Pons (tissue), 1 donor: ENCODE measurements around the gene C4BPB.
"Not testable (repeated sequence)": the region's sequence is repeated elsewhere in the genome, so short reads cannot be mapped to it uniquely, and the experiment has no call there.

ENCODE experiments used
- DNase-seq: peaks from one replicate; pipeline ENCODE4 v3.0.0-alpha.2; 2016; ENCODE audit warnings: low spot score

The C4BPB gene, protein sequence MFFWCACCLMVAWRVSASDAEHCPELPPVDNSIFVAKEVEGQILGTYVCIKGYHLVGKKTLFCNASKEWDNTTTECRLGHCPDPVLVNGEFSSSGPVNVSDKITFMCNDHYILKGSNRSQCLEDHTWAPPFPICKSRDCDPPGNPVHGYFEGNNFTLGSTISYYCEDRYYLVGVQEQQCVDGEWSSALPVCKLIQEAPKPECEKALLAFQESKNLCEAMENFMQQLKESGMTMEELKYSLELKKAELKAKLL

DNA sequence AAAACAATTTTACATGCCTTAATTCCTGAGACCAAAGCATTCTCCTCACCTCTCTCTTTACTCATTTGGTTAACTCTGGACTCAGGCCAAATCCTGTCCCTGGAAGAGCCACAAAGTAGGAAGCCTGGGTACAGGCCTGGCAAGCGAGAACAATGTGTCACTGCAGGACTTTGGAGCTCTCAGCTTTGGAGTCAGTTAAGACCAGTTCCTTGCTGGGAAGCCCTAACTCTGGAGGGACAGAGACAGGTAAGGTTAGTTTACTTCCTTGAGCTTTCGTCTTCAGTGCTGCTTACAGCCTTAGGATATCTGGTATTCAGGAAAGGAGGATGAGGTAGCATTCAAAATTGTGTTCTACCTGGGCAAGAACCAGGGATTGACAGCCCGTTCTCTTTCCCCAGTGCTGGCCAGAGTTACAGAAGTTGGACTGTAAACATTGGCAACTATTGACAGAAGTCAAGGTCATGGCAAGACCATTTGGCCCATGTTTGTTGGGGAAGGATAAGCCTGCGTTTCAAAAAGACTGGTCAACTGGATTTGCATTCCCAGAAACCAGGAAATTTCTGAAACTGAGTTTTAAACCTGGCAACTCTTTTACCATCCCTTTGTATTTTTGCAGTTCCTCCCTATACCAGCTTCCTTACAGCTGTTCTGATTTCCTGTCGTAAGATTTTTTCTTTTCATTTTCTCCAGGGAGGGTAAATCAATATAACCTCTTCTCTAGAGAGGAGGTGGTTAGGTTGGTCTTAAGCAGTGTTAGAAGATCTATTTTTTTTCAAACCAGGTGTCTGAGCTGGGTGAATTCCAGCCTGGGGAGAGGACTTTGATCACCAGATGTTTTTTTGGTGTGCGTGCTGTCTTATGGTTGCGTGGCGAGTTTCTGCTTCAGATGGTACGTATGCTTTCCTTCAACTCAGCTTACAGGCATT lies at the start of gene C4BPB:
Gene C4BPB (plus strand): TSS at position 160 of the 926 bp plus-strand sequence. CDS start 672 bp downstream, at position 832.
- no peak for DNase-seq

DNA sequence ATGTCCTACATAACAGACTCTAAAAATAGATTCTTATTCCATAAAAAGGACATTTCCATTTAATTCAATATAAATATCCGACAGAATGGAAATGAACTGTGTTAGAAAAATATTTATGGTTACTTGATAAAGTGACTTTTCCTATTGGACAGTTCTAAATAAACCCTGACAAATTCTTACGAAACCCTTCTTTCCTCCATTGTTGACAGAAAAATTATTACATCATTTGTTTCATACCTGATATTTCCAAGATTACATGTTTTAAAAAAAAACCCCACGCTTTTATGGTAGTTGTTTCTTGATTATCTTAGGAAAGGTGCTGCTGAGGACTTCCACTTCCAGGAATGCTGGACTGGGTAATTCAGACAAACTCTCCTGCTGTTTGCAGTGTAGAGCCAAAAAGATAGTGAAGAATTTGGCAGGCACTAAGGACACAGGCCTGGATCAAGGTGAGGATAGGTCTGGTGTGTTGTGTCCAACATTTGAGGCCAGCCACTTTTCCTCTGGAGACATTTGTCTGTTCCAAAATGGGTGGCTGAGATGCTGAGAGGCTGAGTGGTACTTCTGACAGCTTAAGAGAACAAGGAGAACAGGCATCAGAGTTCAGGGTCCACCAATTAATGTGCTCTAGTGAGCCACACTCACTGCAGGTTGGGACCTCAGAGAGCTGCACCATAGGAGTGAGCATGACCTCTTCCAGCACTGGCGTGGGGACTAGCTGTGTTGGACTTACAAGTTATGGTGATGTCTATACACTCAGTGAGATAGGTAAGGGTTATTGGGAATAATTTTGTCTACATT lies 49.1 kb upstream of the C4BPB start:
- no peak for DNase-seq

DNA sequence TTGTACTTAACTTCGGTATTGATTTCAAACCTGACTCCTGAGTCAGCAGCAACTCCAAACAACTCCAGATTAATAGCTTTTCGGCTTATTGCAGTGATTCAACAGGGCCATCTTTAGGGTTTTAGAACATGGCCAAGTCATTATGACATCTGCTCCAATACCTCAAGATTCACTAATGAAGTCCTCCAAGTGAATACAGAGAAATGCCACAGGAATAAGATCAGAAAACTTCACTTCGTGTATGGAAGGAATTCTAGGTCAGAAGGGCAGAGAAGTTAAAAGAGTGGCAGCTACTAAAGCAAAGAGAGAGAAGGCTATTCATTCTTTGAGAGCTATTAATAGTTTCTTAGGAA lies 48.5 kb upstream of the C4BPB start:
- DNase-seq = no peak

DNA sequence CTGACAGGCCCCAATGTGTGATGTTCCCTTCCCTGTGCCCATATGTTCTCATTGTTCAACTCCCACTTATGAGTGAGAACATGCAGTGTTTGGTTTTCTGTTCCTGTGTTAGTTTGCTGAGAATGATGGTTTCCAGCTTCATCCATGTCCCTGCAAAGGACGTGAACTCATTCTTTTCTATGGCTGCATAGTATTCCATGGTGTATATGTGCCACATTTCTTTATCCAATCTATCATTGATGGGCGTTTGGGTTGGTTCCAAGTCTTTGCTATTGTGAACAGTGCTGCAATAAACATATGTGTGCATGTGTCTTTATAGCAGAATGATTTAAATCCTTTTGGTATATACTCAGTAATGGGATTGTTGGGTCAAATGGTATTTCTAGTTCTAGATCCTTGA lies 47.3 kb upstream of the C4BPB start:
- not testable (repeated sequence) for DNase-seq

DNA sequence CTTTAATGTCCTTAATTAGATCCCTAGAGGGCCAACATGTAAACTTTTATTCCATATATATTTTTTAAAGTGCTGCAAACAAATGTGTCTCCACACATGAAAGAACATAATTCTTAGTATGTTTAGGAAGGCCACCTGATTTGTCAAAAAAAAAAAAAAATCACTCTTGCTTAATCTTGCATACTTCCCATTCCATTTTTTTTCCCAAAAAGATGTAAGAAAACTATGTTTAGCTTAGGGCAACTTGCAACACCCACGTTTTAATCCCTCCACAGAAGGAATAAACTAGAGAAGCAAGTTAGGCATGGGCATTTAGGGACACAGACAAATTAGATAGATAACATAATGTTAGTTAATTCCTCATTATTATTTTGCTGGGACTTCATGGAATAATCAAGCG lies 43.2 kb upstream of the C4BPB start:
- no peak for DNase-seq

DNA sequence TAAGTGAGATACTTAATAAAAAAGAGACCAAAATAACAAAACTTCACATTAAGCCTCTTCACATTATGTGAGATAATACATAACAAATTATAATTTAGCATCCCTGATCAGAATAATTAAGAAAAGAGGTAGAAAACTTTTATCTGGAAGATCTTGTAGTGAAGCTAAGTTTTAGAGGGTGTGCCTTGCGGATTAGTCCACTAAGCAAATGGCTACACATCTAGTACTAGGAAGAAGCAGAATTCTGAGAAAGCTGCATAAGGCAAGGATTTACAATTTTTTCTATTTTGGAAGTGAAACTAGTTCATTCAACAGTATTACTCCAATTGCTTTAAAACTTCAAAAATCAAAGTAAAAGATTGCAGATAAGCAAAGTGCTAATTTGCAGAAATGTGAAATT lies 41.2 kb upstream of the C4BPB start:
- no peak for DNase-seq

DNA sequence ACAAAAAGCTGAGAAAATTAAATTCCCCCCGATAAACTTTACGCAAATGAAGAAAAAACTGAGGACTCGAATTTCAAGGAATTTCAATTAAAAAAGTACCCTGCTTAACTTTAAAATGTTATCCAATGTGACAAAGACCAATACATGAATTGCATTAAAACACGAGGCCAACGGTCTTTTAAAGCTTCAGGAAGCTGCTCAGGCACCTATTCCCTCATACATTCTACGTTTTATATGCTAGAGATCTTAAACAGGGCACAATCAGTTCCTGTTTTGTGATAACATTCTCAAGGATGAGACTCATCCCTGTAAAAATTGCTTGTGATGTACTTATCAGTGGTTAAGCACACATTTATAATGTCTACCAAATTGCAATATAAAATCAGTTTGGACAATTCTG lies 40.6 kb upstream of the C4BPB start:
- DNase-seq = no peak

DNA sequence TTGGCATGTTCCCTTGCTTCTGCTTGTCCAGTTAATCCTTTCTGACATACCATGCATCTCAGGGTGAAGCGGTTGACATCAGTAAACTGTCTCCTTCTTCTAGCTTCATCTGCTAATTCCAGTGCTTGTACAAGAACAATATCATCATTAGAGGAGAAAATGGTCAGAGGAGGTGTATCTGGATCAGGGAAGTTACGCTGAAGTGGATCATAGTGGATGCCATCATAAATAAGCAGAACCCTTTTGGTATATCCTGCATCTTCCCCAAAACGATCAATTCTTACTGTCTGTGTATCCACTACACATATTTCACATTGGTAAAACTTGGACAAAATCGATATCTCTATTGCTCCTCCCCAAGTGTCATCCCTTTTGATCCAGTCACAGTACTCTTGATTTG lies 39.6 kb upstream of the C4BPB start:
- no peak for DNase-seq

DNA sequence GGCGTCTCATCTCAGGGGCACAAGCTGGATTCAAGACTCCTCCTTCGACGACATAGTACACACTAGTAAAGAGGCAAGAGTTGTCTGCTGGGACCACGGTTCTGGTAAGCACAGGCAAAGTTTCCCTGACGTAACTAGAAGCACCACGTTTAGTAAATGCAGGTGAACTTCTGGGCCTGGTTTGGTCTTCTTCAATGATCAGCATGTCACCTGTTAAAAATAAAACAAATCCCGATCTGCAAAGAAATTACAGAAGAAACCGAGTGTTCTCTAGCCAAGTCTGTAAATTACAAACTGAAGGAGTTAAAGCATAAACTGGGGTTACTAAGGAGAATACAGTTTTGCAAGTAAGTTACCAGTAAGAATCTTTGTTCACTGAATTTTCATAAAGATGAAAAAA lies 39.1 kb upstream of the C4BPB start:
- DNase-seq = no peak

DNA sequence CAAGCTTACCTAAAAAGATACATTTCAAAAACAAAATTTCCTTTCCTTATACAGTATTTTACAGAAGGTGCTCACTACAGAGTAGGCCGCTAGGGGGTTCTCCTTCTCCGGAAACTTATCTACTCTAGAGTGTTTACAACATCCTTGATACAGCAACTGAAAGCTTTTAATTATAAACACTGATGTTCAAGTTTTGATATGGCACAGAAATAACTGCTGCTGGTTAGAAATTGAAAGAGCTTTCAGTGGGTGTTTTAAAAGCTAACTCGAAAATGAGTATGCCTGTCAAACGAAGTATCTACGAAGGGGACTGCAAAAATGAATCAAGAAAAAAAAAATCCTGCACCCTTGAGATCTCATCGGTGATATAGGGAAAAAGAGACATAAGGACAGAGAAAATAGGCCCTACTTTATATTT lies 38.7 kb upstream of the C4BPB start:
- peak; percentile 85 for DNase-seq

DNA sequence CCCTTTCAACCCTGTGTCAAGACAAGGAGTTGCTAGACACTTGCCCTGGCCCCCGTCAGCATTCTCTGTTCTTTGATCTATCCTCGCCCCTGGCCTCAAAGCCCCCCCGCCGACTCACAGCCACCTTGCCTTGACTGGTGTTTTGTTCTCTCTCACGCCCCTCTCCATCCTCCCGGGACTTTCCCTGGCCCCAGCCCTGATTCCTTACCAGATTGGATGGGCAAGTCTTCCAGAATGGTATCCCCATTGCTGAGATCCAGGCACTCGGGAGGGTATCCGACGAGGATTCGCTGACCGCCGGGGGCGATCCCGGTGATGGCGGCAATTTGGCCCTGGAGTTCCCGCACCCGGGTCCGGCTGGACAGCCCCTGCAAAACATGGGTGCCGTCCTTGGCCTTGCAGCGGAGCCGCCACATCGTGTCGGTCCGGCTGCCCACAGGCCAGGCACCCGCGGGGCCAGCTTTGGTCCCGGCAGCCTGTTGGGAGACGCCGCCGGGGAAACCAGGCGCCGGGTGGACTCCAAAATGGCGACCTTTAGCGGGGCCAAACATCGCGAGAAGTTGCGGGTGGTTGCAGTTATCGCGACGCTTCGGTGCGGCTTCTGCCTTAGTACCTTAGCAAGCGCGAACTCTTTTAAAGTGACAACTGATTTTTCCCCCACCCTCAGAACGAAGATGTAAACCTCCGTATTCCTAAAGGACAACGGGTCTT lies 38.0 kb upstream of the C4BPB start:
- DNase-seq = peak; percentile 82

DNA sequence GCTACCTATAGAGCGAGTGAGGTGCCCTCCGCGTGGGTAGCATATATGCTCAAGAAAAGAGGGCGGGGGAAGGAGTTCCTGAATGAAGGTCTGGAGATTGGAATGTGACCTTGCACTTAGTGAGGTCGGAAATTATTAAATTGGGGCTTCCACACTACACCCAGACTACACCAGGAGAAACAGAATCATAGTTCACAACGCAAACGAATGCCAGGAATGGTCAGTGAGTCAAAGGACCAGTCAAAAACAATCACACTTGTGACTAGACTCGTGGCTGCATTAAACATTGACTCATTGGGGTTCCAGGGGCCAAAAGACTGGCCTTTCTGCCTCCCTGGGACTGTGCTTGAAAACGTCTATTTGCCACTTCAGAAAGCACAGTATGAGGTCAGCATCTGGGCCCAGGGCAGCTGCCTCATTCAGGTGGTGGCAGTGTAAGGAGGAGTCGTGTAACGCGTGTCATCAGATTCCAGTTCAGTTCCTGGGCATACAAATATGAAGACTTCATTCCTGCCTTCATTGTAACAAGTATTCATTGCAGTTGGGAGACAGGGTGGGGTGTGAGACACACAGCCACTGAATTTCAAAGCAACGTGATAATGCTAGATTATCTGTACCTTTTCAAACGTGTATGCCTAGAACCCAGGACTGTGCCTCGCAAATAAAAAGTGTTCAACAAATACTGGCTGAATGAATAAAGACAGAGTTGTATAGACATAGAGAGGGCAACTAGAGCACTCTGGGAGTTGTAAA lies 37.3 kb upstream of the C4BPB start, which contains the start of gene YOD1:
Gene YOD1 (minus strand): TSS at position 18 of the 753 bp plus-strand sequence. CDS start 178 bp downstream, outside the sequence.
- peak; percentile 76 for DNase-seq

DNA sequence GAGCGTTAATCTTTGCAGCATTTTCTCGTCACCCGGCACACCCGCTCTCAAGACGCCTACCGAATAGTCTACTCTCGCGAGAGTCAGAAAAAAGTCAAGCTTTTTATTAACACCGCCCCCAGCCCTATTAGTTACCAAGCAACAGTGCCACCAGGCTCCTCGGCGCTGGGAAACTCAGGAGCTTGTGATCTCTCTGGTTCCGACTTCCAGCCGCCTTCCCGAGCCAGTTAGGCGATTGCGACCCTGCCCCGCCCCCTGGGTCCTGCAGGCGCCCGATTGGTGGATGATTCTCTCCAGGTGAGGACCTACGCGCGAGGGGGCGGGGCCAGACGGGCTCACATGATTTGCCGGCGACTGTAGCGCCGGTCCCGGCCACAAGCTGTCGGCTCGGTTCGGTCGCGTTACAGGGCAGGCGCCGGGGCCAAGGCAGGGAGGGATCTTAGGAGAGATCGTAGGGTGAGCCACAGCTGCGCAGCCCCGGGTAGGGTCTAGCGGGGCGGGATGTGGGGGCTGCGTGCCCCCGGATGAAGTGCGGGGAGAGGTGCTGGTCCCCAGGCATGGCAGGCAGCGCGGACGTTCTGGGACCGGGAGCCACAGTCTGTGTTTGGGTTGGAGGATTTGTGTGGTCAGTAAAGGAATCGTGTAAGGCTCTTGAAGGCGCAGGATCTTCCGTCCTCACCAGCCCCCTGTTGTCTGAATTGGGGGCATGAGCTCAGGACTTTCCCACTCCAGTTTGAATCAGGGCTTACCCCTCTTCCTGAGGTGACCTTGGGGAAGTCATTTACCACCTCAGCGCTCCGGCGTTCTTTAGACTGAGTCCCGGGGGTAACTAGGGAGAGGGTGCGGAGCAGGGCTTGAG lies 35.5 kb upstream of the C4BPB start, which contains the start of gene PFKFB2:
Gene PFKFB2 (plus strand): TSS at position 365 of the 859 bp plus-strand sequence. CDS start 1,443 bp downstream, outside the sequence.
- DNase-seq = peak; percentile 97

DNA sequence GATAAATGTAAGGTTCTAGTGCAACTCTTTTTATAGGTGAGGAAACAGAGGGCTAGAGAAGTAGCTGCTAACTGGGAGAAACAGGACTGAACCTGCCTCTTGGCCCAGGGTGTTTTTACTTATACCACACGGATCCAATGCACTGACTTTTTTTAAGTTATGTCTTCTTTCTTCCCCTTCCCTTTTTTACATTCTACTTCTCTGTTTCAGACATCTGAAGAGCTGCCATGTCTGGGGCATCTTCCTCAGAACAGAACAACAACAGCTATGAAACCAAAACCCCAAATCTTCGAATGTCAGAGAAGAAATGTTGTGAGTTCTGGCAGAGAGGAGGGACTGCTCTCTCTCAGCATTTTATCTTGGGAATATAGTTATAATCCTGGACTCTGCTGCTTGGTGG lies 34.2 kb upstream of the C4BPB start:
- peak; percentile 47 for DNase-seq

DNA sequence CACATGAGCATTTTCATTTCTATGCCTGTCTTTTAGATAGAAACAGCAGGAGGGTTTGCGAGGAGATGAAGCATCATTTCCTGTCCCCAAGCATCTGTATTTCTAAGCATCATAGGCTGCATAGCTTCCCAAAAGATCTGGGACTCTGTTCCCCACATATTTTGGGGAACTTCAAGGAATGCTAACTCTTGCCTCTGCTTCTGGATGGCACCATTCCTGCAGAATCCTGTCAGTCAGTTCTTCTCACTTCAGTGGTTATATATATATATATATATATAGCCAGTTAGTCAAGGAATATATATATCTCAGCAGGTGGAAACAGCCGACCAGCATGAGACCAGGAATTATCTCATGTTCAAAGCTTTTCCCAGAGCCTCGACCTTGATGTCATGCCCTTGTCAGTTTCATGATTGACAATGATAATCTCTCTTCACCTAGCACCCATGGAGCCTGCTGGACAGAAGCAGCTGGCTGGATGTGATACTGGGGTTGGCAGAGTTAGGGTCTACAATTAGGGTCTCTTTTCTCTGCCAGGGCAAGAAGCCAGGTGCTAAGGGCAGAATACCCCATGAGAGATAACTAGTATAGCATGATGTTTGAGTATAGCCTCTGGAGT lies 33.2 kb upstream of the C4BPB start:
- DNase-seq = no peak

DNA sequence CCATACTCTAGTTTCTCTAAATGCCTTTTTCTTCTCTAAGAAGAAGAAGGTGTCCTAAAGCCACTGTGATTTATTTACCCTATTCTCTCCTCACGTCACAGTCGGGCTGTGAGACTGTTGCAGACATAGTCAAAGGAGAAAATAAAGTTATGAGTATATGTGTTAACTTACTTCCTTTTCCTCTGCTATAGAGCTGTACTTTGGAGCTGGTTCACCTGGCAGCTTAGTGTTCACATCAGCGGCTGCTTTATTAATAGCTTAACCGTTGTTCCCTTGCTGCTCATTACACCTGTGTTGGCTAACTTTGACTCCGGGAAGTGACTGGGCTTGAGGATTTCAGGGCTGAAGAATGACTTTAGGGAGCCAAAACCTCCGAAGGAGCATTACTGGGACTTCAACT lies 32.0 kb upstream of the C4BPB start:
- no peak for DNase-seq

DNA sequence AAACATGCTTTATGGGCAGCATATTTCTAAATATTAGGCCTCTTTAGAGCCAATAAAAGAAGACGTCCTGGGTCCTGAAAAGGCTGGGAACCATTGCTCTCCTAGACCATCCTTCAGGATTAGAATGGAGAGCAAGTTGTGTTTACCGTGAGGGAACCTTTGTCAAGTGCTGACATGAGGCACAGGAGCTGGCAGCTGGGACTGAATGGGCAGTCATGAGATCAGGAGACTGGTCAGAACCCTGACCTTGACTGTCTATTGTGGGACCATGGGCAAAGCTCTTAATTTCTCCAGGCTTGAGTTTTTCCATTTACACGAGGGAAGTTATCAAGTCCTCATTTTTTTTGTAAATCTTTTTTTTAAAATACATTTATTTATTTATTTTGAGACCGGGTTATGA lies 30.4 kb upstream of the C4BPB start:
- no peak for DNase-seq

DNA sequence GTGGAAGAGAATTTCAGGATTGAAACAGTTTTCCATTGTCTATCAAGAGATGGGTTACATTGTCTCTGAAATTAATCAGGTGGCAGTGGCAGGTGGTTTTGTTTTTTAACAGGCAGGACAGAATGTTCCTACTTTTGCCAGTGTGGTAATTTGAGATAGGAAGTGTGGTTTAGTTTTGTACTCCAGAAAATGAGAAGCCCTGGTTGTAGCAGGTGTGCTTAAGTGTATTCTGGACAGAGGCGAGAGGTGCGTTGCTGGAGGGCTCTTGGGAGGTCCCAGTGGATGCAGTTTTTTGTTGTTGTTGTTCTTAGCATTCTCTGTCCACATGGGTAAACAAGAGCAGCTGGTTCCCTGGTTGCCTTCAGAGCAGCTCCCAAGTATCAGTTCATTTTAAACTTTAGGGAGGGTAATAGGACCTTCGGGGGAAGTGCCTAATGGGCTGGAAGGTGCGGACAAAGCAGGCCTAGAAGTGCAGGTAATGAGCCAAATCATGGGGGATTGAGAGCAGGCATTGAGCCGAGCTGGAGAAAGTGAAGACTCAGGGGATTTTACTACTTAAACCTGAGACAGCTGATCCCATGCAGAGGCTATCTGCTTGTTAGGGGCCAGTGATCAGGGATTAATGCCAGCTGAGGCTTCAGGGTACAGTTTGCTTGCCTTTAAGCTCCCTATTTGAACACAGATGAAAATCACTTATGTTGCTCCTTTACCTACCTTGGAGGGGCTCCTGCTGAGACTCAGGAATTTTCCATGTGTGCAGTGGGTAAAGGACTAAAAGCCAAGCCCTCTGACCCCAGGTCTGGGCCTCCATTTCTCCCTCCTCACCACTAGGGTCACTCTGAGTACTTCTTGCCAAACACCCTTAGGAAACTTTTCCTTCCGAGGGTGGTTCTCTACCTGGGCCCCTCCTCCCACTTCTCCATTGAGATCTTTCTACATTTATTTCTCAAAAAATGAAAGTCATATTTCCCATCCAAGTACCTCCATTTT lies 29.5 kb upstream of the C4BPB start:
- no peak for DNase-seq
